DND-41 (cell line): Measurements from ENCODE around the gene CFAP97D2.

ENCODE experiments used
- EZH2 ChIP-seq: IDR thresholded peaks from 3 replicates; pipeline ENCODE4 v1.6.1; 2012; ENCODE audit warnings: borderline replicate concordance, low read depth, mild to moderate bottlenecking, moderate library complexity, low read length, inconsistent platforms; ENCODE audit not compliant: severe bottlenecking
- TF ChIP-seq, protein P1 (sequence below): IDR thresholded peaks from 2 replicates; pipeline ENCODE4 v1.5.1; 2012; ENCODE audit warnings: borderline replicate concordance, low read length, moderate library complexity, mild to moderate bottlenecking; ENCODE audit not compliant: poor library complexity, severe bottlenecking; ENCODE audit errors: extremely low read depth

DNA sequence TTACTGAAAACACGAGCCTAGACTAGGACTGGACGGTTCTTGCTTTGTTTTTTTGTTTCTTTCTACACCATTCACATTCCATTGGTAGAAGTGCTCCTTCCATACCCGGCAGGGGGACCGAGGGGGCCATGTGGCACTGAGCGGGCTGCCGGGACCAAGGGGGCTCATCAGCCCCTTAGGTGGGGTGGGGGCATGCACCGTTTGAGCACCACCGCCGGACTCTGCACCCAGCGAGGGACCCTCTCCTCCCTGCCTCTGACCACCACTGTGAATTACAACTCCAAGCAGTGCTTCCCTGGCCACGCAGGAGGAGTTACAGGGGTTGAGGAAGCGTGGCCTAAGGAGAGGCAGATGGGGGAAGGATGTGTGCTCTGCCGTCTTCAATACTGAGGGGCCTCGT lies 15.0 kb upstream of the CFAP97D2 start:
- TF ChIP-seq, protein P1, sequence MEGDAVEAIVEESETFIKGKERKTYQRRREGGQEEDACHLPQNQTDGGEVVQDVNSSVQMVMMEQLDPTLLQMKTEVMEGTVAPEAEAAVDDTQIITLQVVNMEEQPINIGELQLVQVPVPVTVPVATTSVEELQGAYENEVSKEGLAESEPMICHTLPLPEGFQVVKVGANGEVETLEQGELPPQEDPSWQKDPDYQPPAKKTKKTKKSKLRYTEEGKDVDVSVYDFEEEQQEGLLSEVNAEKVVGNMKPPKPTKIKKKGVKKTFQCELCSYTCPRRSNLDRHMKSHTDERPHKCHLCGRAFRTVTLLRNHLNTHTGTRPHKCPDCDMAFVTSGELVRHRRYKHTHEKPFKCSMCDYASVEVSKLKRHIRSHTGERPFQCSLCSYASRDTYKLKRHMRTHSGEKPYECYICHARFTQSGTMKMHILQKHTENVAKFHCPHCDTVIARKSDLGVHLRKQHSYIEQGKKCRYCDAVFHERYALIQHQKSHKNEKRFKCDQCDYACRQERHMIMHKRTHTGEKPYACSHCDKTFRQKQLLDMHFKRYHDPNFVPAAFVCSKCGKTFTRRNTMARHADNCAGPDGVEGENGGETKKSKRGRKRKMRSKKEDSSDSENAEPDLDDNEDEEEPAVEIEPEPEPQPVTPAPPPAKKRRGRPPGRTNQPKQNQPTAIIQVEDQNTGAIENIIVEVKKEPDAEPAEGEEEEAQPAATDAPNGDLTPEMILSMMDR, result no peak
- no peak for TF ChIP-seq EZH2
